Heart left ventricle (tissue), 13 donors: ENCODE results near the gene ZNF454.

Source experiments
- POLR2A ChIP-seq, 2 donors: fragments of 450-650 bp; IDR thresholded peaks; one replicate each; pipeline ENCODE4 v1.6.1; 2017; ENCODE audit warnings: antibody characterized with exemption in 2 of 2, mild to moderate bottlenecking in 2 of 2, moderate library complexity in 2 of 2
- TF ChIP-seq, protein P1 (sequence below), 12 donors: fragments of 200-600 bp; sonication (generic) in 4 of 12; IDR thresholded peaks; one replicate each; pipeline versions ENCODE4 v1.5.0 to v1.8.0; 2018 to 2022; ENCODE audit warnings: antibody characterized with exemption in 12 of 12, mild to moderate bottlenecking in 5 of 12
- donor health status: ischemic (EF 13 %, LVEDD 7.1; RV severe dilation, severe dysfunction).
- donor health status: DM: no; HTN: yes; CAD: no.
- donor health status: DM: no; HTN: no; CAD: no.
- donor health status: ischemic (EF 25% LVEDD 6.9; RV normal size, moderate dysfunction).
- donor health status: ischemic (EF 25% LVEDD 5.7; RV mildly dilated, moderate dysfunction).
- donor health status: ischemic (EF 35%, LVEDD 5.7; RV mildly dilated, moderate dysfunction).
- donor health status: nonischemic (EF 11% LVEDD 7.7; RV severe dilation, severe dysfunction).
- donor health status: DM: yes; HTN: yes; CAD: no.
- donor health status: PGD.
- donor health status: ischemic (EF 29% LVEDD 5.4; RV normal size, mild dysfunction).
- donor health status: nonischemic (EF 23%, LVEDD 6.1; RV moderate dilation, normal function).

DNA sequence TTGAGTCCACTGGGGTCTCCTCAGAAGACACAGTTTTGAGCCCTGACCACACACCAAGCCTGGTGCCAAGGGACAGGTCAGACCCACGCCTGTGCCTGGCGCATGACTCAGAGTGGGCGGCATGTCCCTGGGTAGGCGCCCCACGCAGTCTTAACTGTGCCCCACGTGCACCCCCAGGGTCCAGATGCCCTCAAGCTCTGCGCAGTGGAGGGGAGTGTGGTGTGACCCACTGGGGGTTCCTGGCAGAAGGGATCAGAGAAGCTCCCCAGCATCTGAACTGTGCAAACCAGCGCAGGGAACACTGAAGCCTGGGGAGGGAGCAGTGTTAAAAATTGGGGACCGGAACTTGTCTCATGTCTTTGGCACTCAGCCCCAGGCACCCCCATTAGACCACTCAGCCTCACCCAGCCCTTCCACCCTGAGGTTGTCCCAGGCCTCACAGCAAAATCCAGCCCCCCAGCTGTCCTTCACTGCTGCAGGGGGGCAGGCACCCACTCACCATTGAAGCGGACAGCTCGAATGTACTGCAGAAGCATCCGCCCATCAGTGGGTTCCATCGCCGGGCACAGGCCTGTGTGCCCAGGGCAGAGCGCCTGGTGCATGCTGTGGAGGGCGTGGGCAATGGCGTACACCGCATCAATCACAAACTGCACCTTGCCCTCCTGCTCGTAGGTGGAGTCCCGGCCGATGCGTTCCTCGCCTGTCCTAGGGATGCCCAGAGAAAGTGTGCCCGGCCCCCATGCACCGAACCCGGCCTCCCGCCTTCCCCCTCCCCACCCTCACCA is 47.6 kb downstream of the ZNF454 start:
- TF ChIP-seq, protein P1, sequence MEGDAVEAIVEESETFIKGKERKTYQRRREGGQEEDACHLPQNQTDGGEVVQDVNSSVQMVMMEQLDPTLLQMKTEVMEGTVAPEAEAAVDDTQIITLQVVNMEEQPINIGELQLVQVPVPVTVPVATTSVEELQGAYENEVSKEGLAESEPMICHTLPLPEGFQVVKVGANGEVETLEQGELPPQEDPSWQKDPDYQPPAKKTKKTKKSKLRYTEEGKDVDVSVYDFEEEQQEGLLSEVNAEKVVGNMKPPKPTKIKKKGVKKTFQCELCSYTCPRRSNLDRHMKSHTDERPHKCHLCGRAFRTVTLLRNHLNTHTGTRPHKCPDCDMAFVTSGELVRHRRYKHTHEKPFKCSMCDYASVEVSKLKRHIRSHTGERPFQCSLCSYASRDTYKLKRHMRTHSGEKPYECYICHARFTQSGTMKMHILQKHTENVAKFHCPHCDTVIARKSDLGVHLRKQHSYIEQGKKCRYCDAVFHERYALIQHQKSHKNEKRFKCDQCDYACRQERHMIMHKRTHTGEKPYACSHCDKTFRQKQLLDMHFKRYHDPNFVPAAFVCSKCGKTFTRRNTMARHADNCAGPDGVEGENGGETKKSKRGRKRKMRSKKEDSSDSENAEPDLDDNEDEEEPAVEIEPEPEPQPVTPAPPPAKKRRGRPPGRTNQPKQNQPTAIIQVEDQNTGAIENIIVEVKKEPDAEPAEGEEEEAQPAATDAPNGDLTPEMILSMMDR (IDR thresholded peaks at IDR 0.05), result no peak
- TF ChIP-seq POLR2A (IDR thresholded peaks at IDR 0.05), result no peak
